GM12878 (cell line): ENCODE results near the gene STARD13. TPM values are rescaled to one million over a fixed set of nuclear protein-coding genes. Genes with fewer than 3 reads are reported as not detected.

Experiments
- ATAC-seq: fragments of 200-7000 bp; cut with Tn5 transposase; 3 replicates; pipeline ENCODE4 v1.9.1; 2020; ENCODE audit warnings: mild to moderate bottlenecking, moderate library complexity
- BruUV-seq: library from RNA; stranded (reverse); fragments of 400-500 nt; replicated peaks from 2 replicates; lab custom pipeline; 2021; lab: Mats Ljungman, UMichigan
- CTCF ChIA-PET: fragments of 300-600 bp; sonication (Branson Sonifier 250); formaldehyde crosslinking; extraction: SDS; loops from one replicate; lab custom pipeline; 2021; ENCODE audit warnings: inconsistent platforms; lab: Yijun Ruan, JAX
- POLR2A ChIA-PET: fragments of 350-600 bp; formaldehyde crosslinking; extraction: SDS; loops from one replicate; lab custom pipeline; 2021; ENCODE audit warnings: inconsistent platforms; lab: Charles Lee
- RAD21 ChIA-PET: fragments of 300-600 bp; sonication (Branson Sonifier 250); formaldehyde crosslinking; loops from one replicate; lab custom pipeline; 2023; ENCODE audit warnings: antibody characterized with exemption; ENCODE audit not compliant: unreplicated experiment; lab: Charles Lee
- SMC1A ChIA-PET: fragments of 300-600 bp; sonication (Branson Sonifier 250); formaldehyde crosslinking; loops from one replicate; lab custom pipeline; 2023; ENCODE audit not compliant: unreplicated experiment, uncharacterized antibody; lab: Charles Lee
- DNase-seq: peaks from one replicate; pipeline ENCODE4 v3.0.0-alpha.2; 2011; ENCODE audit warnings: low read depth, low spot score
- FAIRE-seq: peaks from 3 replicates; lab custom pipeline; 2011; peaks lifted over from hg19 to GRCh38; lab: Jason Lieb, UNC
- H2AFZ ChIP-seq: 2 replicates; pipeline ENCODE4 v1.6.0; 2011; ENCODE audit warnings: low read depth, low read length, control low read depth; ENCODE audit not compliant: control insufficient read depth
- H3K27ac ChIP-seq: 2 replicates; pipeline ENCODE4 v1.5.1; 2011; ENCODE audit warnings: control low read depth; ENCODE audit not compliant: control insufficient read depth, insufficient read depth
- H3K27me3 ChIP-seq, 2 experiments: replicated peaks in 1 of 2; 2 replicates each; pipeline versions ENCODE4 v1.6.0 to v1.6.1; 2011; ENCODE audit warnings: low read length in 1 of 2; ENCODE audit not compliant: control insufficient read depth in 2 of 2, insufficient read depth in 2 of 2
- H3K36me3 ChIP-seq, 2 experiments: 2 replicates each; pipeline ENCODE4 v1.5.1; 2011; ENCODE audit warnings: low read length in 1 of 2; ENCODE audit not compliant: control insufficient read depth in 2 of 2, insufficient read depth in 2 of 2
- H3K4me1 ChIP-seq: 2 replicates; pipeline ENCODE4 v1.6.1; 2011; ENCODE audit warnings: mild to moderate bottlenecking, low read length, moderate library complexity, mixed read lengths; ENCODE audit not compliant: control insufficient read depth, insufficient read depth
- H3K4me2 ChIP-seq: 2 replicates; pipeline ENCODE4 v1.6.0; 2011; ENCODE audit warnings: control low read depth; ENCODE audit not compliant: control insufficient read depth, insufficient read depth
- H3K4me3 ChIP-seq: fragments of 200-600 bp; sonication (generic); 2 replicates; pipeline ENCODE4 v1.5.1; 2016
- H3K79me2 ChIP-seq: 2 replicates; pipeline ENCODE4 v1.6.0; 2011; ENCODE audit warnings: low read length; ENCODE audit not compliant: control insufficient read depth, insufficient read depth
- H3K9ac ChIP-seq: 2 replicates; pipeline ENCODE4 v1.8.0; 2011; ENCODE audit warnings: low read length, control low read depth, mixed read lengths; ENCODE audit not compliant: control insufficient read depth, insufficient read depth
- H3K9me3 ChIP-seq: replicated peaks from 3 replicates; pipeline ENCODE4 v1.5.1; 2011; ENCODE audit warnings: mild to moderate bottlenecking, low read length; ENCODE audit not compliant: control insufficient read depth, insufficient read depth
- H4K20me1 ChIP-seq: 2 replicates; pipeline ENCODE4 v1.6.0; 2011; ENCODE audit not compliant: control insufficient read depth, insufficient read depth
- ATF7 ChIP-seq: fragments of 450-650 bp; IDR thresholded peaks from 2 replicates; pipeline ENCODE4 v1.6.1; 2016; ENCODE audit warnings: low read depth, mild to moderate bottlenecking
- BACH1 ChIP-seq: fragments of 450-650 bp; IDR thresholded peaks from 2 replicates; pipeline ENCODE4 v1.6.1; 2017; ENCODE audit warnings: mild to moderate bottlenecking, borderline replicate concordance
- FOXM1 ChIP-seq: IDR thresholded peaks from 2 replicates; pipeline ENCODE4 v1.6.1; 2012; ENCODE audit warnings: low read depth, mild to moderate bottlenecking, inconsistent platforms, low read length, moderate library complexity
- JUND ChIP-seq: IDR thresholded peaks from 2 replicates; pipeline ENCODE4 v1.6.1; 2012; ENCODE audit warnings: low read depth, mild to moderate bottlenecking, low read length, improper control_type of control experiment, moderate library complexity
- MAX ChIP-seq: IDR thresholded peaks from 2 replicates; pipeline ENCODE4 v1.6.1; 2012; ENCODE audit warnings: low read depth, low read length, improper control_type of control experiment
- MEF2A ChIP-seq: IDR thresholded peaks from 2 replicates; pipeline ENCODE4 v1.6.1; 2011; ENCODE audit warnings: low read depth, mild to moderate bottlenecking, low read length, moderate library complexity; ENCODE audit not compliant: insufficient read depth
- MTA2 ChIP-seq: fragments of 450-650 bp; IDR thresholded peaks from 2 replicates; pipeline ENCODE4 v1.6.1; 2016; ENCODE audit warnings: low read depth, mild to moderate bottlenecking, moderate library complexity
- MTA3 ChIP-seq: IDR thresholded peaks from 2 replicates; pipeline ENCODE4 v1.6.1; 2012; ENCODE audit warnings: low read length, inconsistent platforms, borderline replicate concordance
- RAD51 ChIP-seq: fragments of 450-650 bp; IDR thresholded peaks from 2 replicates; pipeline ENCODE4 v1.6.1; 2016; ENCODE audit warnings: moderate library complexity, mild to moderate bottlenecking, inconsistent platforms
- YBX1 ChIP-seq: fragments of 450-650 bp; IDR thresholded peaks from 2 replicates; pipeline ENCODE4 v1.6.1; 2016; ENCODE audit warnings: antibody characterized with exemption
- ZBED1 ChIP-seq: IDR thresholded peaks from 2 replicates; pipeline ENCODE4 v1.6.1; 2016; ENCODE audit warnings: borderline replicate concordance
- ZBTB40 ChIP-seq: fragments of 450-650 bp; IDR thresholded peaks from 2 replicates; pipeline ENCODE4 v1.6.1; 2016; ENCODE audit warnings: mild to moderate bottlenecking, moderate library complexity, borderline replicate concordance
- ZNF592 ChIP-seq: fragments of 450-650 bp; IDR thresholded peaks from 2 replicates; pipeline ENCODE4 v1.6.1; 2017; ENCODE audit warnings: mild to moderate bottlenecking, moderate library complexity
- WGBS: methylation state at CpG from one replicate; pipeline ENCODE4 v1.1.6; 2016; ENCODE audit warnings: low lambda C conversion rate; ENCODE audit not compliant: insufficient replicate concordance, insufficient coverage; ENCODE audit errors: missing lambda C conversion rate; 5-methylcytosine and 5-hydroxymethylcytosine counted together
- in situ Hi-C: fragments of 300-500 bp; cut with MboI; formaldehyde crosslinking; loops from 9 replicates; pipeline ENCODE4 v1.14.3; 2018; ENCODE audit warnings: mixed read lengths
- intact Hi-C: fragments of 100-400 bp; cut with micrococcal nuclease; formaldehyde crosslinking; loops from one replicate; pipeline ENCODE4 v1.14.2; 2022; ENCODE audit not compliant: unreplicated experiment
- polyA plus RNA-seq, 11 experiments: library from polyadenylated mRNA; depleted of rRNA in 4 of 11; unstranded in 6 of 11; stranded (reverse) in 5 of 11; fragments of >200 nt; fragmentation: Nextera tagmentation in 4 of 11; fragmentation: Illumina TruSeq in 1 of 11; extraction: Ambion mirVana in 4 of 11; extraction: Trizol in 1 of 11; gene quantifications; 1 replicate in 1 of 11; 2 replicates in 10 of 11; pipeline versions ENCODE4 v1.2.1 to v1.2.3, GENCODE V29; 2011 to 2016; ENCODE audit warnings: inconsistent platforms in 2 of 11, missing spikeins in 2 of 11, low read depth in 1 of 11
- total RNA-seq, 4 experiments: library from RNA; depleted of rRNA in 3 of 4; stranded (reverse); fragments of >200 nt in 3 of 4; fragmentation: Illumina TruSeq in 1 of 4; extraction: Trizol in 1 of 4; gene quantifications; 2 replicates each; pipeline versions ENCODE4 v1.2.1 to v1.2.3, GENCODE V29; 2013 to 2021

The STARD13 gene
- total and polyA plus RNA-seq, 10 of the 15 experiments (the other 5 are each of a cell fraction or from before 2014, with no cell fraction given), result 4.0 to 41.6 (median 10.1) TPM

GRCh38 chr13:33244210-33244906, 41.2 kb downstream of the STARD13 start:
- in situ Hi-C loops, result no loop called here
- H3K36me3 ChIP-seq, result no peaks in the 10 kb centered on the region
- H3K4me2 ChIP-seq, result no peak overlapping the region
- H3K9ac ChIP-seq, result no peak overlapping the region
- H2AFZ ChIP-seq, result no peak overlapping the region
- peaks cover 4% of the 10 kb centered on the region; the same call in 1 of the 3 replicates for H3K9me3 ChIP-seq
- H3K4me3 ChIP-seq, result no peak overlapping the region
- no TSS peak for BruUV-seq
- no peaks in the 10 kb centered on the region for H3K27me3 ChIP-seq
- no peaks in the 10 kb centered on the region for H3K4me1 ChIP-seq
- ATAC-seq, result peak; percentile 30; the same call in 1 of the 3 replicates
- no peak for DNase-seq
- CTCF ChIA-PET, result no interaction called here
- POLR2A ChIA-PET, result interaction anchor here (0.5 to 0.6 kb wide), 2 partner anchors 18 to 434 kb away, joined by 4 to 5 read pairs; no protein-coding TSS in a partner anchor
- H4K20me1 ChIP-seq, result no peaks in the 10 kb centered on the region
- RAD21 ChIA-PET, result interaction anchor here (0.6 to 1.1 kb wide), 3 partner anchors 16 to 479 kb away, joined by 3 read pairs; no protein-coding TSS in a partner anchor
- no peak for FAIRE-seq
- SMC1A ChIA-PET, result interaction anchor here (0.6 to 1.0 kb wide), 3 partner anchors 9 to 101 kb away, joined by 3 read pairs; no protein-coding TSS in a partner anchor
- H3K79me2 ChIP-seq, result no peaks in the 10 kb centered on the region
- intact Hi-C loops, result no loop called here
- WGBS, result 67% methylated on average over 3 of the region's 3 CpGs
- no peak overlapping the region for H3K27ac ChIP-seq
- TF ChIP-seq MAX (no peak), BACH1 (no peak), FOXM1 (no peak), JUND (no peak), ATF7 (no peak), YBX1 (no peak), MEF2A (no peak), ZNF592 (no peak), RAD51 (no peak), ZBED1 (no peak), MTA3 (no peak), ZBTB40 (no peak), MTA2 (no peak)
